Spleen (tissue), 7 donors: ENCODE measurements around the gene HERC3.

Source experiments
- POLR2A ChIP-seq, 3 donors: fragments of 450-650 bp; IDR thresholded peaks; one replicate each; pipeline ENCODE4 v1.5.1; 2017; ENCODE audit warnings: antibody characterized with exemption in 3 of 3, mild to moderate bottlenecking in 1 of 3
- POLR2AphosphoS5 ChIP-seq, 3 donors: sonication (generic); formaldehyde crosslinking; IDR thresholded peaks; one replicate each; pipeline ENCODE4 v1.5.1; 2017; ENCODE audit warnings: antibody characterized with exemption in 3 of 3
- TF ChIP-seq, protein P1 (sequence below), 11 experiments: fragments of 200-600 bp in 7 of 11; fragments of 450-650 bp in 4 of 11; sonication (generic) in 4 of 11; IDR thresholded peaks in 8 of 11; conservative IDR thresholded peaks in 3 of 11; 1 replicate in 7 of 11; 2 replicates in 4 of 11; pipeline versions ENCODE4 v1.4.0 to v1.8.0; 2016 to 2021; ENCODE audit warnings: antibody characterized with exemption in 11 of 11, inconsistent platforms in 4 of 11, mild to moderate bottlenecking in 1 of 11
- donor health status: DM: no; HTN: no; CAD: no; lungs with moderate emphysema.
- donor health status: DM: no; HTN: no; CAD: no.
- donor health status: DM: no; HTN: no; CAD: no.

DNA sequence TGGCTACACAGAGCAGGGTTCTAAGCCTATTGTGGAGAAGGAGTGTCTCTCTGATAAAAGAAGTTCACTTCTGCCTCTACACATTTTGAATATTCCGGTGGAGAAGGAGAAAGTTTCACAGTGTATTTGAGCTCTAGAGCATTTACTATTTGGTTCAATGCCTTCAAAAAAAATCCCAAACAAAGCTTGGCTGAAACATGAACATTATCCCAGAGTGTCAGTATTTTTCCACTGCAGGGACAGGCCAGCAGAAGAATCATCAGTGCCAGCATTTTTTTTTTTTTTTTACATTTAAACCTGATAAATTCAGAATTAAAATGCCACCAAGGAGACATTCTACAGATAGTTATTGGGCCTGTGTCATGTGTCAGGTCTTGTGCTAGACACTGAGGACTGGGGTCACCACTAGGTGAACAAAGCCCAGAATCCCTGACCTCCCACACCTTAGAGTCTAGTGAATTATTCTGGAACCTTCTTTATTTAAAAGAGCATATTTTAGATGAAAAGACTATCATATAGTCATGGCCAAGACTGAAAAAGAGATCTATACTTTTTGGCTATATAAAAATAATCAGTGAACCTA is 153.4 kb downstream of the HERC3 start:
- TF ChIP-seq, protein P1, sequence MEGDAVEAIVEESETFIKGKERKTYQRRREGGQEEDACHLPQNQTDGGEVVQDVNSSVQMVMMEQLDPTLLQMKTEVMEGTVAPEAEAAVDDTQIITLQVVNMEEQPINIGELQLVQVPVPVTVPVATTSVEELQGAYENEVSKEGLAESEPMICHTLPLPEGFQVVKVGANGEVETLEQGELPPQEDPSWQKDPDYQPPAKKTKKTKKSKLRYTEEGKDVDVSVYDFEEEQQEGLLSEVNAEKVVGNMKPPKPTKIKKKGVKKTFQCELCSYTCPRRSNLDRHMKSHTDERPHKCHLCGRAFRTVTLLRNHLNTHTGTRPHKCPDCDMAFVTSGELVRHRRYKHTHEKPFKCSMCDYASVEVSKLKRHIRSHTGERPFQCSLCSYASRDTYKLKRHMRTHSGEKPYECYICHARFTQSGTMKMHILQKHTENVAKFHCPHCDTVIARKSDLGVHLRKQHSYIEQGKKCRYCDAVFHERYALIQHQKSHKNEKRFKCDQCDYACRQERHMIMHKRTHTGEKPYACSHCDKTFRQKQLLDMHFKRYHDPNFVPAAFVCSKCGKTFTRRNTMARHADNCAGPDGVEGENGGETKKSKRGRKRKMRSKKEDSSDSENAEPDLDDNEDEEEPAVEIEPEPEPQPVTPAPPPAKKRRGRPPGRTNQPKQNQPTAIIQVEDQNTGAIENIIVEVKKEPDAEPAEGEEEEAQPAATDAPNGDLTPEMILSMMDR (IDR thresholded peaks at IDR 0.05 in 8 of 11, conservative IDR thresholded peaks at IDR 0.05 in 3 of 11): no peak
- TF ChIP-seq POLR2A (IDR thresholded peaks at IDR 0.05) (no peak), POLR2AphosphoS5 (IDR thresholded peaks at IDR 0.05) (no peak)
